ENCODE measurements around the gene LYST. TPM values are rescaled to one million over a fixed set of nuclear protein-coding genes. Genes with fewer than 3 reads are reported as not detected.
"Not testable (repeated sequence)": the region's sequence is repeated elsewhere in the genome, so short reads cannot be mapped to it uniquely, and the experiment has no call there.

Gene LYST
- polyA plus RNA-seq, 1 experiment: 6.5 TPM

DNA sequence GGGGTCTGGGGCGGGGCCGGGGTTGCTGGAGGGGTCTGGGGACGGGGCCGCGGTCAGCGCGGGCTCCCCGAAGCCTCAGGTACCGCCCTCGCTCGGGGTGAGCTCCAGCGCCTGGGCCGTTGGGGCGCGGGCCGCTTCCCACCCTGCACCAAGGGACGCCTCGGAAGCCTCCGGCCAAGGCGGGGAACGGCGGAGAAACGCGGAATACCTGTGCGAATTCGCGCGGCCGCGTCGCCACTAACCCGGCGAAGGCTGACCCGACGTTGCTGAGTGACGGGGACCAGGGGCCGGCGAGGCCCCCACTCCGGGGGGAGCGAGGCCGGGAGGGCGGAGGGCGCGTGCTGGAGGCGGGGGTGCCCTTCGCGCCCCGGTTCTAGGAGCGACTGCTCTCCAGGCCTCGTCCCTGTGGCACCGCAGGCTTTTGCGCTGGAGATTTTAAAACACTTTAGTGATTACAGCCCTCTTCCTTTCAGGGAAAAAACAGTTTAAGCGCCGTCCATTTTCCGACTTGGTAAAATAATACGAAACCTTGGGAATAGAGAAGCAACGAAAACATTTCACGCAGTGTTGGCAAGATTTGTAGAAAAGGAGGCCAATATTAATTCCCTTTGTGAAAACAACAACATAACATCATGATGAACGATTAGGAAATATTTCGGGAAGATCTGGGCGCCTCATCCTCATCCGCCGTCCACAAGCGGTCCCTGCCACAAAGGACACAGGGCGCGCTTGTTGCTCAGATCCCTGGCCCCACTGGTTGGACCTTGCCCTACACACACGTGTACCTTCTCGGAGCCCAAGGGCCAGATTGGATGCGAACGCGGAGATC is 216.2 kb downstream of the LYST start:
- no peak for TF ChIP-seq CTCF (IDR thresholded peaks at IDR 0.05; ENCODE audit: low read depth, low read length)
- ChIA-PET POLR2A (no interaction called here), CTCF (interaction anchor here (0.7 kb wide), 1 partner anchor 1252 kb away, joined by 3 read pairs; no protein-coding TSS in a partner anchor)
- Histone ChIP-seq H3K27me3 (ENCODE audit: control insufficient read depth, insufficient read depth, low read length) (peaks cover 51% of the 10 kb centered on the region), H3K4me3 (ENCODE audit: low read depth, low read length) (peak overlapping the region; percentile 44), H3K9me3 (ENCODE audit: control insufficient read depth, insufficient read depth, low read length) (no peaks in the 10 kb centered on the region; the same call in 1 of the 2 replicates), H3K27ac (ENCODE audit: low read depth, low read length) (no peak overlapping the region)
- DNase-seq (ENCODE audit: low read depth, low spot score): no peak

- H3K27ac ChIP-seq (ENCODE audit: low read depth, low read length): no peak within 1 kb of the TSS
- CTCF ChIA-PET: interaction anchor here (0.6 kb wide), 1 partner anchor 180 kb away, joined by 3 read pairs; no protein-coding TSS in a partner anchor
Measured at GRCh38 chr1:235649368-235650163, 217.1 kb downstream of the LYST start, which contains the start of gene GNG4. GNG4 (minus strand) TSS chr1:235649784; CDS start chr1:235583838, 65,946 bp downstream.

GRCh38 chr1:235648954-235649367 is 217.7 kb downstream of the LYST start:
- TF ChIP-seq CTCF (IDR thresholded peaks at IDR 0.05; ENCODE audit: low read depth, low read length): no peak
- peaks cover 48% of the 10 kb centered on the region for H3K27me3 ChIP-seq (ENCODE audit: control insufficient read depth, insufficient read depth, low read length)
- no peak overlapping the region for H3K27ac ChIP-seq (ENCODE audit: low read depth, low read length)
- peaks cover 2% of the 10 kb centered on the region; the same call in 1 of the 2 replicates for H3K9me3 ChIP-seq (ENCODE audit: control insufficient read depth, insufficient read depth, low read length)
- DNase-seq (ENCODE audit: low read depth, low spot score): no peak
- H3K4me3 ChIP-seq (ENCODE audit: low read depth, low read length): peak overlapping the region; percentile 55
- ChIA-PET POLR2A (interaction anchor here (1.0 kb wide), 1 partner anchor 48 kb away, joined by 3 read pairs; no protein-coding TSS in a partner anchor), CTCF (interaction anchor here (0.6 kb wide), 1 partner anchor 180 kb away, joined by 3 read pairs; no protein-coding TSS in a partner anchor)

More at GRCh38 chr1:235649368-235650163, 217.1 kb downstream of the LYST start, which contains the start of gene GNG4:
- POLR2A ChIA-PET: interaction anchor here (1.0 kb wide), 1 partner anchor 48 kb away, joined by 3 read pairs; no protein-coding TSS in a partner anchor
- Histone ChIP-seq H3K9me3 (ENCODE audit: control insufficient read depth, insufficient read depth, low read length) (peaks cover 2% of the 10 kb centered on the region; the same call in 1 of the 2 replicates), H3K4me3 (ENCODE audit: low read depth, low read length) (peak within 1 kb of the TSS; percentile 55), H3K27me3 (ENCODE audit: control insufficient read depth, insufficient read depth, low read length) (peaks cover 53% of the 10 kb centered on the region)
- DNase-seq (ENCODE audit: low read depth, low spot score): no peak
- no peak for TF ChIP-seq CTCF (IDR thresholded peaks at IDR 0.05; ENCODE audit: low read depth, low read length)

DNA sequence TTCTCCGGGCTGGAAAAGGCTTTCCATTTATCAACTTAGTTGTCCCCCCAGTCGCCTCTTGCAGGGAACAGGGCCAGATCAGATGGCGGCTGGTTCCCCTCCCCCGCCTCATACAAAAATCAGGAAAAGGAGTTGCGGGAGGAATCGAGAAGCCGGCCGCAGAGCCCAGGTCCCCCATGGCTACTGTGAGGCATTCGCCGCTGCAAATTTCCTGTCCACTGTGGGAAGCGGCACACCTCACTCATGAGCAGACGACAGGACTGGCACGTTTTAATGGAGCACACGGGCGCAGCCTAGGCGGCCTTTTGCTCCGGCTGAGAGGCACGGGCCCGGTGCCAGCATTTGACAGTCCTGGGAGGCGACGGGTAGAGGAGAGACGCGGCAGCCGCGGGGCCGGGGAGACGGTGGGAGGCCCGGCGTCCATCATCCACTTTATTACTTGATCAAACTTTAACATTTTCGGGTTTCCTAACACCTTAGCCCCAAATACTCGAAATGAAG is 218.2 kb downstream of the LYST start:
- CTCF ChIA-PET: interaction anchor here (0.6 kb wide), 1 partner anchor 181 kb away, joined by 3 read pairs; no protein-coding TSS in a partner anchor

DNA sequence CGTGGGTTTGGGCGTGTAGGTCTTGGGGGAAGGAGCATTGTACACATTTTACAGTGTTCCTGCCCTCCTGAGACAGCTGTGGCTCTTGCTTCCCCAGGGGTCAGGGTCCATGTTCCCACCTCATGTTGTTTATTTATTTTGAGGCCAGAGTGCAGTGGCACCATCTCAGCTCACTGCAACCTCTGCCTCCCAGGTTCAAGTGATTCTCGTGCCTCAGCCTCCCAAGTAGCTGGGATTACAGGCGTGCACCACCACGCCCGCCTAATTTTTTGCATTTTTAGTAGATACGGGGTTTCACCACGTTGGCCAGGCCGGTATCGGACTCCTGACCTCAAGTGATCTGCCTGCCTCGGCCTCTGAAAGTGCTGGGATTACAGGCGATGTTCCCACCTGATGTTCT is 219.2 kb downstream of the LYST start:
- CTCF ChIA-PET, POLR2A ChIA-PET: not testable (repeated sequence)

More for the DNA sequence above, 218.2 kb downstream of the LYST start:
- Histone ChIP-seq H3K27me3 (ENCODE audit: control insufficient read depth, insufficient read depth, low read length) (peaks cover 48% of the 10 kb centered on the region), H3K27ac (ENCODE audit: low read depth, low read length) (no peak overlapping the region), H3K4me3 (ENCODE audit: low read depth, low read length) (no peak overlapping the region), H3K9me3 (ENCODE audit: control insufficient read depth, insufficient read depth, low read length) (peaks cover 2% of the 10 kb centered on the region; the same call in 1 of the 2 replicates)
- DNase-seq (ENCODE audit: low read depth, low spot score): no peak
- POLR2A ChIA-PET: interaction anchor here (1.0 kb wide), 1 partner anchor 49 kb away, joined by 3 read pairs; no protein-coding TSS in a partner anchor
- no peak for TF ChIP-seq CTCF (IDR thresholded peaks at IDR 0.05; ENCODE audit: low read depth, low read length)

More for the DNA sequence above, 219.2 kb downstream of the LYST start:
- H3K4me3 ChIP-seq (ENCODE audit: low read depth, low read length); DNase-seq (ENCODE audit: low read depth, low spot score); H3K9me3 ChIP-seq (ENCODE audit: control insufficient read depth, insufficient read depth, low read length); H3K27ac ChIP-seq (ENCODE audit: low read depth, low read length): not testable (repeated sequence)
- H3K27me3 ChIP-seq (ENCODE audit: control insufficient read depth, insufficient read depth, low read length): peaks cover 48% of the 10 kb centered on the region

Measured in AG04450 (cell line).